Lung (tissue), 12 donors: ENCODE results near the gene GRID1. TPM values are rescaled to one million over a fixed set of nuclear protein-coding genes. Genes with fewer than 3 reads are reported as not detected.

Experiments used
- ATAC-seq: fragments of 200-7000 bp; cut with Tn5 transposase; one replicate; pipeline ENCODE4 v1.9.1; 2020; ENCODE audit warnings: moderate number of reproducible peaks; ENCODE audit not compliant: insufficient read depth, low FRiP score
- DNase-seq, 3 donors: peaks; one replicate each; pipeline ENCODE4 v3.0.0-alpha.2; 2013 to 2017
- H3K27ac ChIP-seq, 2 donors: one replicate each; pipeline ENCODE4 v1.5.1; 2013; ENCODE audit warnings: mild to moderate bottlenecking in 2 of 2, moderate library complexity in 2 of 2, control low read depth in 1 of 2, inconsistent platforms in 1 of 2, low read depth in 1 of 2, low read length in 1 of 2
- H3K27me3 ChIP-seq, 3 donors: one replicate each; pipeline ENCODE4 v1.5.1; 2013; ENCODE audit warnings: low read length in 2 of 3; ENCODE audit not compliant: control insufficient read depth in 3 of 3, insufficient read depth in 3 of 3
- H3K36me3 ChIP-seq, 4 donors: one replicate each; pipeline ENCODE4 v1.5.1; 2013; ENCODE audit warnings: low read length in 4 of 4, mild to moderate bottlenecking in 1 of 4, moderate library complexity in 1 of 4; ENCODE audit not compliant: control insufficient read depth in 4 of 4, insufficient read depth in 4 of 4
- H3K4me1 ChIP-seq, 5 donors: one replicate each; pipeline ENCODE4 v1.5.1; 2013; ENCODE audit warnings: low read length in 5 of 5, mild to moderate bottlenecking in 2 of 5, moderate library complexity in 1 of 5; ENCODE audit not compliant: control insufficient read depth in 5 of 5, insufficient read depth in 5 of 5
- H3K4me3 ChIP-seq: one replicate; pipeline ENCODE4 v1.5.1; 2013; ENCODE audit warnings: mild to moderate bottlenecking, control low read depth, moderate library complexity
- H3K9ac ChIP-seq, 2 donors: one replicate each; pipeline ENCODE4 v1.5.1; 2013; ENCODE audit warnings: low read length in 2 of 2, control low read depth in 1 of 2; ENCODE audit not compliant: insufficient read depth in 1 of 2
- H3K9me3 ChIP-seq, 4 donors: one replicate each; pipeline ENCODE4 v1.5.1; 2013; ENCODE audit warnings: low read length in 3 of 4, mild to moderate bottlenecking in 1 of 4, moderate library complexity in 1 of 4; ENCODE audit not compliant: control insufficient read depth in 4 of 4, insufficient read depth in 3 of 4
- WGBS, 2 donors: extraction: QIAGEN DNeasy Blood & Tissue Kit; methylation state at CpG; one replicate each; pipeline ENCODE4 v1.1.7; 2013; 5-methylcytosine and 5-hydroxymethylcytosine counted together
- polyA plus RNA-seq, 2 donors: library from polyadenylated mRNA; stranded (reverse); fragments of 200-250 nt; gene quantifications; one replicate each; pipeline ENCODE4 v1.2.1, GENCODE V29; 2013
- total RNA-seq, 2 donors: library from RNA; depleted of rRNA in 1 of 2; stranded (reverse); fragments of >200 nt in 1 of 2; gene quantifications; one replicate each; pipeline ENCODE4 v1.2.1, GENCODE V29; 2014 to 2021
- TF ChIP-seq, protein P1 (sequence below): IDR thresholded peaks from 2 replicates; pipeline ENCODE4 v1.5.1; 2012; ENCODE audit warnings: mild to moderate bottlenecking; ENCODE audit errors: control extremely low read depth, extremely low read depth
- donor health status: control.
- donor health status: control.
- donor health status: Bipolar disorder and iron deficiency.
- donor health status: healthy.
- donor health status: DM: yes; HTN: yes; CAD: no.

The GRID1 gene
- total and polyA plus RNA-seq, 4 donors = 1.1 to 3.6 (median 2.2) TPM

DNA sequence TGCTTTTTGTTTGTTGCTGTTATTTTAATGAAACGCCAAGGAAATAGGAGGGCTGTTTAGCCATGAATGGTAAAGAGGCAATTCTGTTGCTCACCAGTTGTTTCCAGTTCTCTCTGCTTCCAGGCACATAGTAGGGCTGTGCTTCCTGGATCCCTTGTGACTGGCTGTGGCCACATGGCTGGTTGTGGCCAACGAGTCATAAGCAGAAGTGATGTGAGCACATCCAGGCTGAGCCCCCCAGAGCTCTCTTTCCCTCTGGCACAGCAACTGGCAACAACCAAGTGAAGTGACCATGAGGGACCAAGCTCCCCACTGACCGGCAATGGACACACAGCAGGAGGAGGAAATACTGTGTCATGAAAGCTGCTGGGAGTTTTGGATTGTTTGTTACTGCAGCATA, 10.3 kb downstream of the GRID1 start:
- Histone ChIP-seq H3K27ac (no peak overlapping the region), H3K36me3 (no peaks in the 10 kb centered on the region), H3K27me3 (peaks cover 0 to 17% (median 5%) of the 10 kb centered on the region in 3 donors), H3K4me1 (peaks cover 0 to 18% (median 4%) of the 10 kb centered on the region in 5 donors), H3K9me3 (peaks cover 0 to 11% (median 1%) of the 10 kb centered on the region in 4 donors), H3K9ac (no peak overlapping the region), H3K4me3 (no peak overlapping the region)
- no peak for ATAC-seq
- whole genome bisulfite sequencing, 2 donors = 65 to 68% methylated on average over 3 of the region's 3 CpGs
- TF ChIP-seq, protein P1, sequence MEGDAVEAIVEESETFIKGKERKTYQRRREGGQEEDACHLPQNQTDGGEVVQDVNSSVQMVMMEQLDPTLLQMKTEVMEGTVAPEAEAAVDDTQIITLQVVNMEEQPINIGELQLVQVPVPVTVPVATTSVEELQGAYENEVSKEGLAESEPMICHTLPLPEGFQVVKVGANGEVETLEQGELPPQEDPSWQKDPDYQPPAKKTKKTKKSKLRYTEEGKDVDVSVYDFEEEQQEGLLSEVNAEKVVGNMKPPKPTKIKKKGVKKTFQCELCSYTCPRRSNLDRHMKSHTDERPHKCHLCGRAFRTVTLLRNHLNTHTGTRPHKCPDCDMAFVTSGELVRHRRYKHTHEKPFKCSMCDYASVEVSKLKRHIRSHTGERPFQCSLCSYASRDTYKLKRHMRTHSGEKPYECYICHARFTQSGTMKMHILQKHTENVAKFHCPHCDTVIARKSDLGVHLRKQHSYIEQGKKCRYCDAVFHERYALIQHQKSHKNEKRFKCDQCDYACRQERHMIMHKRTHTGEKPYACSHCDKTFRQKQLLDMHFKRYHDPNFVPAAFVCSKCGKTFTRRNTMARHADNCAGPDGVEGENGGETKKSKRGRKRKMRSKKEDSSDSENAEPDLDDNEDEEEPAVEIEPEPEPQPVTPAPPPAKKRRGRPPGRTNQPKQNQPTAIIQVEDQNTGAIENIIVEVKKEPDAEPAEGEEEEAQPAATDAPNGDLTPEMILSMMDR = no peak
- DNase-seq = no peak

DNA sequence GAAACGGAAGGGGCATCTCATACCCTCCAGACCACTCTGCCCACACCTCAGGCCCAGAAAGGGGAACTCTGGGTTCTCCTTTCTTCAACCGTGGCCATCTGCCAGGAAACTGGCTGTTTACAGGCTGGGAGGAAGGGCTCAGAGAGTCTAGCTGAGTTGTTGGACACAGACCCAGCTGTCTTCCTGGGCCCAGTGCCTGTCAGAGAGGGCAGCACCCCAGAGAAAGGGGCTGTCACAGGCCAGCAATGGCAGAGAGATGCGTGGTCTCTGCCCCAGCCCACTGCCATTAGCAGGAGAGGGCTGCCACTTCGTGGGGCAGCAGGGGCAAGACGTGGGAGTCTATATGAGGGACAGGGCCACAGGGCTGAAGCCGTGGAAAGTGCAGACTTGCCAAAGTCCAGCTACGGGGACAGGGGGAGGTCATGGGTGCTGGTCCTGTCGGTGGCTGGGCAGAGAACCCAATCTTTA, 11.0 kb downstream of the GRID1 start:
- no peak overlapping the region for H3K4me3 ChIP-seq
- peaks cover 0 to 11% (median 1%) of the 10 kb centered on the region in 4 donors for H3K9me3 ChIP-seq
- 20 to 41% methylated on average over 8 of the region's 8 CpGs for WGBS, 2 donors
- no peak overlapping the region for H3K9ac ChIP-seq
- ATAC-seq (peak; percentile 35), DNase-seq (peak; percentile 76 to 90 (median 80))
- peaks cover 0 to 18% (median 4%) of the 10 kb centered on the region in 5 donors for H3K4me1 ChIP-seq
- TF ChIP-seq, protein P1 = no peak
- H3K36me3 ChIP-seq = no peaks in the 10 kb centered on the region
- no peak overlapping the region for H3K27ac ChIP-seq
- H3K27me3 ChIP-seq = peaks cover 0 to 10% (median 2%) of the 10 kb centered on the region in 3 donors

DNA sequence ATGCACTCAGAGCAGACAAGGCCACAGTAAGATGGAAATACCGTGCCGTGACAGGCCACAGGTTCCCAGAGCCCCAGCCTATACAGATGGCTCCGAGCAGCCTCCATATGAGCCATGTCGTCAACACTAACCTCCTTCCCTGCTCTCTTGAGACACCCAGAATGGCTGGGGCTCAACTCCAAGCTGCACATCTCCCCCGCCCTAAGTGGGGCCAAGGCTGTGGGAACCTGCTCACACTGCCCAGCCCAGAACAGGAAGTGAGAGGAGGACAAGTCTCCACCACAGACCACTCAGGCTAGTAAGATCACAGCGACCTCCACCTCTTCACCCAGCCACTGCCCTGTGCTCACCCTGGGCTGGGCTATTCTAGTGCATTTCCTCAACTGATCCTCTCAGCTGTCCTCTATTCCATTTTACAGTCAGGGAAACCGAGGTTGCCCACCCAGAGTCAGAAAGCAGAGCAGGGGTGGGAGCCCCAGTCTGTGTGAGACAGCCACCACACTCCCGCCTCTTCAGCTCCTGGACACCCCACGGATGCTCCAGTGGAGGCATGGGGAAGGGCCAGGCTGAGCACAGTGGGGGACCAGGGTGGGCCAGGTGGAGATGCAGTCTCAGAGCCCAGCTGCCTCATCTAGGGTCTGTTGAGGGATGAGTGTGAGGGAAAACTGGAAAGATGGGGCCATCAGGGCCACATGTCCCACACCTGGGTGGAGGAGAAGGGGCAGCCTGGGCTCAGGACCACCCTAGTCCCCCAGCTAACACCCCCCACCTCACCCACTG, 11.6 kb downstream of the GRID1 start:
- TF ChIP-seq, protein P1 = no peak
- DNase-seq = peak in 2 of 3 donors; percentile 14 to 61
- ATAC-seq = no peak
- WGBS, 2 donors = 59 to 67% methylated on average over 9 of the region's 9 CpGs
- Histone ChIP-seq H3K36me3 (no peaks in the 10 kb centered on the region), H3K9me3 (peaks cover 0 to 11% (median 1%) of the 10 kb centered on the region in 4 donors), H3K27ac (no peak overlapping the region), H3K4me1 (peaks cover 0 to 18% (median 4%) of the 10 kb centered on the region in 5 donors), H3K27me3 (peaks cover 0 to 9% (median 0%) of the 10 kb centered on the region in 3 donors), H3K4me3 (no peak overlapping the region), H3K9ac (no peak overlapping the region)
